Stimulated activated CD4-positive, alpha-beta T cell treated with anti-CD3 and anti-CD28 coated beads, TNF-alpha, amount 100 ng/mL, for 4 hours (primary cell): ENCODE data around the gene KCNC3.
"Not testable (repeated sequence)": the region's sequence is repeated elsewhere in the genome, so short reads cannot be mapped to it uniquely, and the experiment has no call there.

Source experiments
- DNase-seq, 3 experiments: peaks; one replicate each; pipeline ENCODE4 v3.0.0-alpha.2; 2020; ENCODE audit warnings: low read depth in 3 of 3

Gene KCNC3

GRCh38 chr19:50353487-50353880, 24.3 kb upstream of the KCNC3 start:
- not testable (repeated sequence) for DNase-seq

- no peak for DNase-seq
Observed at GRCh38 chr19:50352242-50352641, 23.1 kb upstream of the KCNC3 start.

- DNase-seq: no peak
Observed at GRCh38 chr19:50349277-50350057, 20.3 kb upstream of the KCNC3 start.

GRCh38 chr19:50347089-50347581, 18.0 kb upstream of the KCNC3 start:
- DNase-seq: not testable (repeated sequence)

GRCh38 chr19:50344661-50345318, 15.6 kb upstream of the KCNC3 start:
- no peak for DNase-seq

- DNase-seq: no peak
Observed at GRCh38 chr19:50341091-50341564, 12.0 kb upstream of the KCNC3 start.

- no peak for DNase-seq
Observed at GRCh38 chr19:50340331-50340730, 11.2 kb upstream of the KCNC3 start.

GRCh38 chr19:50337031-50337430, 7.9 kb upstream of the KCNC3 start:
- DNase-seq: not testable (repeated sequence)

GRCh38 chr19:50334741-50335421, 5.7 kb upstream of the KCNC3 start:
- DNase-seq: no peak

- peak; percentile 73 to 78 (median 77) for DNase-seq
Observed at GRCh38 chr19:50333737-50334617, 4.8 kb upstream of the KCNC3 start.

- DNase-seq: peak; percentile 80 to 93 (median 88)
Observed at GRCh38 chr19:50333235-50333736, 4.1 kb upstream of the KCNC3 start.

GRCh38 chr19:50332244-50333038, 3.3 kb upstream of the KCNC3 start:
- no peak for DNase-seq

- no peak for DNase-seq
Observed at GRCh38 chr19:50331994-50332243, 2.7 kb upstream of the KCNC3 start.

GRCh38 chr19:50331221-50331993, 2.2 kb upstream of the KCNC3 start:
- DNase-seq: no peak

GRCh38 chr19:50330365-50331078, 1.3 kb upstream of the KCNC3 start:
- peak; percentile 51 to 70 (median 63) for DNase-seq

- DNase-seq: not testable (repeated sequence)
Observed at GRCh38 chr19:50329926-50330294, 733 bp upstream of the KCNC3 start.

GRCh38 chr19:50328873-50329145, 368 bp downstream of the KCNC3 start:
- no peak for DNase-seq

- DNase-seq: peak in 1 of 3 experiments; percentile 10
Observed at GRCh38 chr19:50328224-50328872, 829 bp downstream of the KCNC3 start.
